ENCODE measurements around the gene SLC25A23. TPM values are rescaled to one million over a fixed set of nuclear protein-coding genes. Genes with fewer than 3 reads are reported as not detected.

SLC25A23 gene
- total and polyA plus RNA-seq, 9 of the 15 experiments (the other 6 are each of a cell fraction or from before 2014, with no cell fraction given): 6.1 to 72.0 (median 26.6) TPM

- ATAC-seq (no peak), FAIRE-seq (no peak), DNase-seq (ENCODE audit: extremely low read depth in 1 of 4, low spot score in 3 of 4) (no peak)
- Histone ChIP-seq H3K27ac (ENCODE audit: extremely low read depth, low read depth, low read length) (no peak overlapping the region), H3K4me1 (replicated peaks in 1 of 2; ENCODE audit: control insufficient read depth in 2 of 2, insufficient read depth in 2 of 2, low read length in 2 of 2) (peaks cover 7 to 45% of the 10 kb centered on the region in 2 experiments; a peak in 4 of 5 replicates), H3K36me3 (ENCODE audit: control insufficient read depth, insufficient read depth, low read length) (no peaks in the 10 kb centered on the region), H3K9me3 (replicated peaks; ENCODE audit: control insufficient read depth, insufficient read depth, low read depth, low read length) (no peaks in the 10 kb centered on the region), H3K9me1 (ENCODE audit: control insufficient read depth, insufficient read depth, low read length) (peaks cover 5% of the 10 kb centered on the region), H2AFZ (ENCODE audit: low read depth, low read length) (no peak overlapping the region; the same call in 1 of the 2 replicates), H3K79me2 (ENCODE audit: control insufficient read depth, insufficient read depth, low read length) (no peaks in the 10 kb centered on the region), H3K4me2 (ENCODE audit: insufficient read depth, low read length) (no peak overlapping the region), H3K9ac (ENCODE audit: insufficient read depth in 1 of 2, low read depth in 2 of 2, low read length in 2 of 2) (peak overlapping the region in 1 of 2 experiments; percentile 71; a peak in 2 of 4 replicates), H4K20me1 (replicated peaks; ENCODE audit: control insufficient read depth, insufficient read depth, low read length) (no peaks in the 10 kb centered on the region), H3K4me3 (no peak overlapping the region), H3K27me3 (ENCODE audit: control insufficient read depth in 2 of 2, insufficient read depth in 2 of 2, low read length in 2 of 2) (no peaks in the 10 kb centered on the region)
- CTCF ChIA-PET (ENCODE audit: low intra/inter-chr PET ratio): interaction anchor here (0.6 kb wide), 1 partner anchor 39 kb away, joined by 4 read pairs; no protein-coding TSS in a partner anchor
- WGBS (ENCODE audit: insufficient coverage, low coverage, missing lambda C conversion rate): 62% methylated on average over 24 of the region's 24 CpGs
- in situ Hi-C loops (cut with MboI): no loop called here
- BruUV-seq (replicated peaks): no TSS peak
- intact Hi-C loops (cut with micrococcal nuclease): no loop called here
- POLR2A ChIA-PET: interaction anchor here (0.5 to 1.0 kb wide), 3 partner anchors 10 to 1107 kb away, joined by 3 read pairs; no protein-coding TSS in a partner anchor
- TF ChIP-seq RBM25 (IDR thresholded peaks at IDR 0.05; ENCODE audit: low read depth, low read length, severe bottlenecking) (peak; percentile 55), SIRT6 (IDR thresholded peaks at IDR 0.05; ENCODE audit: low read depth, low read length) (no peak), HSF4 (CRISPR knock-in tag; IDR thresholded peaks at IDR 0.05; ENCODE audit: borderline replicate concordance) (no peak), ZBTB5 (IDR thresholded peaks at IDR 0.05) (no peak), RBM15 (IDR thresholded peaks at IDR 0.05; ENCODE audit: insufficient read depth, low read length) (no peak), STAT5B (CRISPR knock-in tag; IDR thresholded peaks at IDR 0.05) (no peak), RFX7 (CRISPR knock-in tag; IDR thresholded peaks at IDR 0.05) (no peak), ZFP36 (IDR thresholded peaks at IDR 0.05; ENCODE audit: low read depth, low read length, partially characterized antibody) (peak; percentile 97), NFIC (IDR thresholded peaks at IDR 0.05) (no peak), U2AF2 (optimal IDR thresholded peaks at IDR 0.05; ENCODE audit: low read depth, low read length) (no peak), ARID3A (IDR thresholded peaks at IDR 0.05; ENCODE audit: borderline replicate concordance, low read depth, low read length) (no peak), ATF1 (CRISPR knock-in tag; IDR thresholded peaks at IDR 0.05) (no peak), ATF1 (tag; IDR thresholded peaks at IDR 0.05) (no peak), MNT (conservative IDR thresholded peaks at IDR 0.05) (no peak)
- TF ChIP-seq, protein P1, sequence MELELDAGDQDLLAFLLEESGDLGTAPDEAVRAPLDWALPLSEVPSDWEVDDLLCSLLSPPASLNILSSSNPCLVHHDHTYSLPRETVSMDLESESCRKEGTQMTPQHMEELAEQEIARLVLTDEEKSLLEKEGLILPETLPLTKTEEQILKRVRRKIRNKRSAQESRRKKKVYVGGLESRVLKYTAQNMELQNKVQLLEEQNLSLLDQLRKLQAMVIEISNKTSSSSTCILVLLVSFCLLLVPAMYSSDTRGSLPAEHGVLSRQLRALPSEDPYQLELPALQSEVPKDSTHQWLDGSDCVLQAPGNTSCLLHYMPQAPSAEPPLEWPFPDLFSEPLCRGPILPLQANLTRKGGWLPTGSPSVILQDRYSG (tag; conservative IDR thresholded peaks at IDR 0.05; ENCODE audit: low read depth): no peak
Observed at GRCh38 chr19:6500837-6501739, 41.5 kb upstream of the SLC25A23 start.

All from K562 (cell line).